Liver (tissue), 9 donors: Measurements from ENCODE around the gene EBP. TPM values are rescaled to one million over a fixed set of nuclear protein-coding genes. Genes with fewer than 3 reads are reported as not detected.

ENCODE experiments used
- DNase-seq: peaks from one replicate; pipeline ENCODE4 v3.0.0-alpha.2; 2017; ENCODE audit warnings: low spot score
- H3K27ac ChIP-seq, 2 donors: one replicate each; pipeline ENCODE4 v1.7.0; 2013; ENCODE audit warnings: inconsistent platforms in 2 of 2, low read length in 2 of 2, control low read depth in 1 of 2, low read depth in 1 of 2, mild to moderate bottlenecking in 1 of 2
- H3K27me3 ChIP-seq, 4 donors: one replicate each; pipeline versions ENCODE4 v1.6.1 to v1.7.0; 2013; ENCODE audit warnings: low read length in 3 of 4, inconsistent platforms in 1 of 4, mild to moderate bottlenecking in 1 of 4, moderate library complexity in 1 of 4; ENCODE audit not compliant: control insufficient read depth in 4 of 4, insufficient read depth in 4 of 4
- H3K36me3 ChIP-seq, 4 donors: one replicate each; pipeline versions ENCODE4 v1.6.1 to v1.7.0; 2013; ENCODE audit warnings: low read length in 3 of 4, mild to moderate bottlenecking in 3 of 4, low read depth in 1 of 4, moderate library complexity in 1 of 4; ENCODE audit not compliant: control insufficient read depth in 4 of 4, insufficient read depth in 3 of 4
- H3K4me1 ChIP-seq, 4 donors: one replicate each; pipeline versions ENCODE4 v1.6.1 to v1.7.0; 2013; ENCODE audit warnings: low read length in 3 of 4, mild to moderate bottlenecking in 3 of 4, moderate library complexity in 1 of 4; ENCODE audit not compliant: control insufficient read depth in 4 of 4, insufficient read depth in 4 of 4
- H3K4me3 ChIP-seq, 3 donors: one replicate each; pipeline versions ENCODE4 v1.6.1 to v1.7.0; 2013; ENCODE audit warnings: low read length in 3 of 3, control low read depth in 1 of 3, low read depth in 1 of 3, mild to moderate bottlenecking in 1 of 3
- H3K9ac ChIP-seq, 2 donors: one replicate each; pipeline ENCODE4 v1.7.0; 2013; ENCODE audit warnings: low read length in 2 of 2, mild to moderate bottlenecking in 2 of 2, moderate library complexity in 2 of 2, control low read depth in 1 of 2, low read depth in 1 of 2
- H3K9me3 ChIP-seq, 4 donors: one replicate each; pipeline versions ENCODE4 v1.6.1 to v1.7.0; 2013; ENCODE audit warnings: low read length in 3 of 4; ENCODE audit not compliant: control insufficient read depth in 4 of 4
- ATF3 ChIP-seq: IDR thresholded peaks from 2 replicates; pipeline ENCODE4 v1.6.1; 2016; ENCODE audit warnings: antibody characterized with exemption
- CTCF ChIP-seq: fragments of 150-350 bp; IDR thresholded peaks from 2 replicates; pipeline ENCODE4 v1.5.1; 2017; ENCODE audit warnings: improper control_type of control experiment, low read depth, low read length; ENCODE audit not compliant: missing input control
- EGR1 ChIP-seq, 2 donors: IDR thresholded peaks; 2 replicates each; pipeline ENCODE4 v1.6.1; 2016 to 2018; ENCODE audit warnings: antibody characterized with exemption in 2 of 2, low read depth in 2 of 2
- FOXA1 ChIP-seq: IDR thresholded peaks from 2 replicates; pipeline ENCODE4 v1.6.1; 2016; ENCODE audit warnings: antibody characterized with exemption
- FOXA2 ChIP-seq: IDR thresholded peaks from 2 replicates; pipeline ENCODE4 v1.6.1; 2016; ENCODE audit warnings: antibody characterized with exemption
- GABPA ChIP-seq, 2 donors: IDR thresholded peaks in 1 of 2; conservative IDR thresholded peaks in 1 of 2; 2 replicates each; pipeline ENCODE4 v1.6.1; 2016; ENCODE audit warnings: antibody characterized with exemption in 2 of 2, mild to moderate bottlenecking in 1 of 2, moderate library complexity in 1 of 2
- HNF4A ChIP-seq, 2 donors: conservative IDR thresholded peaks; 2 replicates each; pipeline ENCODE4 v1.6.1; 2016; ENCODE audit warnings: antibody characterized with exemption in 2 of 2, mild to moderate bottlenecking in 2 of 2
- JUND ChIP-seq, 2 donors: IDR thresholded peaks; 2 replicates each; pipeline ENCODE4 v1.6.1; 2016; ENCODE audit warnings: antibody characterized with exemption in 2 of 2
- RAD21 ChIP-seq, 2 donors: IDR thresholded peaks; 2 replicates each; pipeline ENCODE4 v1.6.1; 2016; ENCODE audit warnings: antibody characterized with exemption in 2 of 2, mild to moderate bottlenecking in 2 of 2
- REST ChIP-seq: IDR thresholded peaks from 2 replicates; pipeline ENCODE4 v1.6.1; 2016; ENCODE audit warnings: antibody characterized with exemption, mild to moderate bottlenecking
- RXRA ChIP-seq, 2 donors: IDR thresholded peaks; 2 replicates each; pipeline ENCODE4 v1.6.1; 2017 to 2018; ENCODE audit warnings: antibody characterized with exemption in 2 of 2, mild to moderate bottlenecking in 1 of 2
- SP1 ChIP-seq: IDR thresholded peaks from 2 replicates; pipeline ENCODE4 v1.6.1; 2018; ENCODE audit warnings: antibody characterized with exemption, mild to moderate bottlenecking
- TAF1 ChIP-seq: conservative IDR thresholded peaks from 2 replicates; pipeline ENCODE4 v1.6.1; 2016; ENCODE audit warnings: antibody characterized with exemption, mild to moderate bottlenecking
- YY1 ChIP-seq: IDR thresholded peaks from 2 replicates; pipeline ENCODE4 v1.6.1; 2016; ENCODE audit warnings: antibody characterized with exemption, mild to moderate bottlenecking
- ZBTB33 ChIP-seq: IDR thresholded peaks from 2 replicates; pipeline ENCODE4 v1.6.1; 2016; ENCODE audit warnings: antibody characterized with exemption
- WGBS: extraction: QIAGEN DNeasy Blood & Tissue Kit; methylation state at CpG from one replicate; pipeline ENCODE4 v1.1.7; 2013; 5-methylcytosine and 5-hydroxymethylcytosine counted together
- polyA plus RNA-seq, 2 donors: library from polyadenylated mRNA; stranded (reverse) in 1 of 2; unstranded in 1 of 2; fragments of 200-250 nt in 1 of 2; fragments of >200 nt in 1 of 2; fragmentation: Nextera tagmentation in 1 of 2; extraction: Ambion mirVana in 1 of 2; gene quantifications; one replicate each; pipeline versions ENCODE4 v1.2.1 to v1.2.3, GENCODE V29; 2013 to 2015
- total RNA-seq, 2 donors: library from RNA; depleted of rRNA; stranded (reverse); fragments of >200 nt; gene quantifications; one replicate each; pipeline ENCODE4 v1.2.3, GENCODE V29; 2014
- donor health status: healthy.
- donor health status: healthy.
- donor health status: healthy.
- donor health status: healthy.
- donor health status: healthy.

The EBP gene
- total RNA-seq (100 to 1,000 TPM; 304 to 362 TPM), polyA plus RNA-seq (100 to 1,000 TPM; 376 to 474 TPM)

- DNase-seq = peak; percentile 88
- WGBS = under 1% methylated on average over 66 of the region's 66 CpGs
- peaks cover under 1 to 3% (median 2%) of the 10 kb centered on the region in 4 donors for H3K36me3 ChIP-seq
- H3K9ac ChIP-seq = peak within 1 kb of the TSS; percentile 63 to 90
- TF ChIP-seq RXRA (IDR thresholded peaks at IDR 0.05) (peak in 1 of 2 donors; percentile 18), JUND (IDR thresholded peaks at IDR 0.05) (no peak), TAF1 (peak; percentile 46), GABPA (IDR thresholded peaks at IDR 0.05 in 1 of 2, conservative IDR thresholded peaks at IDR 0.05 in 1 of 2) (peak in 1 of 2 donors; percentile 26), EGR1 (IDR thresholded peaks at IDR 0.05; ENCODE audit: low read depth in 2 of 2) (peak in 1 of 2 donors; percentile 13), HNF4A (conservative IDR thresholded peaks at IDR 0.05) (peak in 1 of 2 donors; percentile 27), FOXA1 (no peak), ATF3 (no peak), YY1 (peak; percentile 96), SP1 (peak; percentile 77)
- no peaks in the 10 kb centered on the region for H3K9me3 ChIP-seq
- no peaks in the 10 kb centered on the region for H3K27me3 ChIP-seq
- H3K27ac ChIP-seq = peak within 1 kb of the TSS; percentile 76 to 97
- H3K4me3 ChIP-seq = peak within 1 kb of the TSS; percentile 77 to 87 (median 87)
- peaks cover 0 to 8% (median 5%) of the 10 kb centered on the region in 4 donors for H3K4me1 ChIP-seq
Measured at GRCh38 chrX:48521353-48522243, at the start of gene EBP. Gene EBP, plus strand, starts transcription at chrX:48521808. Its CDS starts 1,964 bp downstream, at chrX:48523772.

- DNase-seq = no peak
- H3K9ac ChIP-seq = no peak overlapping the region
- no peak overlapping the region for H3K27ac ChIP-seq
- TF ChIP-seq FOXA2 (no peak), SP1 (no peak), CTCF (no peak), REST (no peak), FOXA1 (no peak), YY1 (no peak), RAD21 (IDR thresholded peaks at IDR 0.05) (no peak), TAF1 (no peak), ZBTB33 (no peak), JUND (IDR thresholded peaks at IDR 0.05) (no peak), RXRA (IDR thresholded peaks at IDR 0.05) (no peak)
- H3K36me3 ChIP-seq = no peaks in the 10 kb centered on the region
- peaks cover 0 to 7% (median 0%) of the 10 kb centered on the region in 4 donors for H3K27me3 ChIP-seq
- no peaks in the 10 kb centered on the region for H3K9me3 ChIP-seq
- no peak overlapping the region for H3K4me3 ChIP-seq
- WGBS = 88% methylated on average over 9 of the region's 9 CpGs
- peaks cover 0 to 9% (median 6%) of the 10 kb centered on the region in 4 donors for H3K4me1 ChIP-seq
Measured at GRCh38 chrX:48472225-48472624, 49.4 kb upstream of the EBP start.
